T-cell (primary cell): ENCODE data around the gene MACC1. TPM values are rescaled to one million over a fixed set of nuclear protein-coding genes. Genes with fewer than 3 reads are reported as not detected.
A peak's percentile ranks its signal among the peaks of the same experiment; 100 is the strongest.

Experiments
- ATAC-seq, 4 experiments: fragments of 200-7000 bp in 3 of 4; fragments of 150-1000 bp in 1 of 4; cut with Tn5 transposase; replicated peaks in 1 of 4; 1 replicate in 3 of 4; 2 replicates in 1 of 4; pipeline ENCODE4 v1.10.0; 2021; ENCODE audit warnings: moderate library complexity in 3 of 4, mild to moderate bottlenecking in 2 of 4, moderate number of reproducible peaks in 1 of 4
- CTCF ChIA-PET, 2 donors: fragments of 300-600 bp; sonication (Branson Sonifier 250); formaldehyde crosslinking; loops; one replicate each; lab custom pipeline; 2022; ENCODE audit warnings: antibody characterized with exemption in 2 of 2; lab: Charles Lee
- POLR2A ChIA-PET, 2 donors: fragments of 300-600 bp; sonication (Branson Sonifier 250); formaldehyde crosslinking; loops; one replicate each; lab custom pipeline; 2022; ENCODE audit warnings: antibody characterized with exemption in 2 of 2; lab: Charles Lee
- DNase-seq, 35 experiments: peaks; one replicate each; pipeline versions ENCODE4 v3.0.0 to v3.0.0-alpha.2; 2013 to 2023
- H3K27ac ChIP-seq: one replicate; pipeline ENCODE4 v1.5.1; 2013; ENCODE audit warnings: low read length
- H3K27me3 ChIP-seq, 2 experiments: replicated peaks in 1 of 2; 1 replicate in 1 of 2; 2 replicates in 1 of 2; pipeline versions ENCODE4 v1.6.1 to v1.7.0; 2013; ENCODE audit warnings: low read length in 1 of 2, mixed read lengths in 1 of 2; ENCODE audit not compliant: control insufficient read depth in 2 of 2, insufficient read depth in 2 of 2; ENCODE audit errors: extremely low read depth in 1 of 2
- H3K36me3 ChIP-seq, 2 donors: 1 replicate in 1 of 2; 2 replicates in 1 of 2; pipeline versions ENCODE4 v1.6.1 to v1.7.0; 2013; ENCODE audit warnings: low read length in 1 of 2; ENCODE audit not compliant: control insufficient read depth in 2 of 2, insufficient read depth in 1 of 2; ENCODE audit errors: extremely low read depth in 1 of 2
- H3K4me1 ChIP-seq, 2 experiments: 1 replicate in 1 of 2; 2 replicates in 1 of 2; pipeline versions ENCODE4 v1.6.1 to v1.7.0; 2013; ENCODE audit warnings: low read length in 2 of 2, mixed read lengths in 1 of 2; ENCODE audit not compliant: insufficient read depth in 2 of 2, control insufficient read depth in 1 of 2; ENCODE audit errors: extremely low read depth in 1 of 2
- H3K4me3 ChIP-seq, 2 donors: 1 replicate in 1 of 2; 2 replicates in 1 of 2; pipeline versions ENCODE4 v1.5.1 to v1.7.0; 2013; ENCODE audit warnings: mild to moderate bottlenecking in 2 of 2, low read length in 1 of 2, moderate library complexity in 1 of 2; ENCODE audit not compliant: control insufficient read depth in 1 of 2; ENCODE audit errors: extremely low read depth in 1 of 2
- H3K9me3 ChIP-seq: 2 replicates; pipeline ENCODE4 v1.7.0; 2013
- H3K27ac Mint-ChIP-seq, 2 donors: one replicate each; pipeline ENCODE4 v1.8.0; 2020 to 2021; ENCODE audit warnings: mild to moderate bottlenecking in 2 of 2, mixed read lengths in 2 of 2
- H3K27me3 Mint-ChIP-seq, 2 donors: one replicate each; pipeline ENCODE4 v1.8.0; 2021 to 2022; ENCODE audit warnings: mixed read lengths in 2 of 2
- H3K36me3 Mint-ChIP-seq: one replicate; pipeline ENCODE4 v1.8.0; 2021; ENCODE audit warnings: mixed read lengths
- H3K4me1 Mint-ChIP-seq, 3 donors: one replicate each; pipeline ENCODE4 v1.8.0; 2020 to 2022; ENCODE audit warnings: mixed read lengths in 3 of 3, mild to moderate bottlenecking in 1 of 3
- H3K4me3 Mint-ChIP-seq, 3 donors: one replicate each; pipeline ENCODE4 v1.8.0; 2020 to 2022; ENCODE audit warnings: mild to moderate bottlenecking in 3 of 3, mixed read lengths in 3 of 3, moderate library complexity in 3 of 3
- H3K9me3 Mint-ChIP-seq, 3 donors: one replicate each; pipeline ENCODE4 v1.8.0; 2020 to 2022; ENCODE audit warnings: mixed read lengths in 3 of 3
- WGBS: methylation state at CpG from one replicate; pipeline ENCODE4 v1.1.5; 2013; ENCODE audit warnings: missing lambda C conversion rate; ENCODE audit not compliant: insufficient coverage; 5-methylcytosine and 5-hydroxymethylcytosine counted together
- total RNA-seq, 35 experiments: library from RNA in 6 of 35; stranded (reverse) in 6 of 35; fragments of 120-200 nt in 1 of 35; gene quantifications; one replicate each; pipeline versions ENCODE4 v1.2.1 to v1.2.4 and lab custom pipeline; 2013 to 2026

Gene MACC1
- total RNA-seq, 5 donors from 2014 or later (not counting 1 experiment from before 2014, with no cell fraction given): 0.19 to 0.50 (median 0.39) TPM

DNA sequence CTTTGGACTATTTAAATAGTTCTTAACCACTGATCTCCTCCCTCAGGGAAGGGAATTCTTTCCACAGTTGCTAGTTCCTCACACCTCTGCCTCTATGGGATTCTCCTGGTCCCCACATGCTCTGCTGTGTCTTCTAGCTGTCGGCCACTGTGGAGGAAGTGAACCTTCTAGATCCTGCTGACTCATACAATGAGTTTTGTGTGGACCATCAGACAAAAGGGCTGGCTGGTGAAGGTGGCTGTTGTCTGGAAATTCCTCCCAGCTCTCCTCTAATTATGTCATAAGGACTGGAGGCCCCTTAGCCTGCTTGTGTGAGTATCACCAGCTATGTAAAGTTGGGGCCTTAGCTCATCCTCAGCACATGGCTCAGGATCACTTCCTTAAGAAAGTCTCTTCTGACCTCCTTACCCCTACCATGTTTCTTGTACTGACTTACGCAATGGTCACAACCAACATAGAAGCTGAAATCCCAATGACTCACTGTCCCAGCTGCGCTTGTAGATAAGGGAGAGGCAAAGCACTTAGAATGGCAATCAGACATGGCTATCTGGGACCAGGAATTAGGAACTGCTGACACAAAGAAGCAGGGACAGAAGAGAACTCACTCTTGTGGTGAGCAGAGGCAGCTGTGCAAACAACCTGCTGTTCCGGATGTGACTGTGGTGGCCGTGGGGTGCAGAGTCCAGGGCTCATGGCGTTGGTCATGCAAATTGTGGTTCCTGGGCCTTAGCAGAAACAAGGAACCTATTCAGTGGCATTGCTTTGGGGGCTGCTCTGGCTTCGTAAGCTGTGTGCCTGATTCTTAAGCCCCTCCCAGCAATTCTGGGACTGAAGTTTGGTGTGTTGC is 2.5 kb upstream of the MACC1 start:
- ChIA-PET CTCF (no interaction called here), POLR2A (no interaction called here)
- DNase-seq: peak in 18 of 35 experiments; percentile 1 to 56 (median 13)
- Histone ChIP-seq H3K9me3 (no peaks in the 10 kb centered on the region), H3K27ac (no peak overlapping the region), H3K4me3 (no peak overlapping the region), H3K36me3 (no peaks in the 10 kb centered on the region), H3K27me3 (no peaks in the 10 kb centered on the region), H3K4me1 (peaks cover 0 to 3% of the 10 kb centered on the region in 2 experiments)
- ATAC-seq: peak in 3 of 4 experiments; percentile 30 to 55 (median 54)
- Mint-ChIP-seq H3K9me3 (no peaks in the 10 kb centered on the region), H3K4me1 (peaks cover 4 to 15% (median 6%) of the 10 kb centered on the region in 3 donors), H3K4me3 (no peak overlapping the region), H3K36me3 (no peaks in the 10 kb centered on the region), H3K27me3 (peaks cover 0 to 2% of the 10 kb centered on the region in 2 donors), H3K27ac (peak overlapping the region in 1 of 2 donors; percentile 12)
- 32% methylated on average over 5 of the region's 7 CpGs for WGBS

DNA sequence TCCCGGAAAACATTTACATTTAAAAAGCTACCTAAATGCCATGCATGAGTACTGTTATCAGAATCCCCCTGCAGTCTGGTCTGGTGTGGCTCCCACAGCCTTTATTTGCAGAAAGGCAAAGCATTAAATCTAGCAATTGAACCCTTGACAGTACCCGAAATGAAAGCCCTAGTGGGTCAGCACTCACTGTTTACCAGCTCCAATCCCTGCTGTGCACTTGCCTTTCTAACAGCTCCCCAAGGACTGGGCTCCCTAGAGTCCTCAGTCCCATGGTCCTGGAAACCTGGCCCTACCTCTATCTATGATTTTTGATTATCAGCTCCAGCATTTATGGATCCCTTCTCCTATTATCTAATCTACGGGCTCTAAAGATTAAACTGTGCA is 1.9 kb upstream of the MACC1 start:
- Histone ChIP-seq H3K27ac (no peak overlapping the region), H3K4me3 (no peak overlapping the region), H3K4me1 (peaks cover 0 to 3% of the 10 kb centered on the region in 2 experiments), H3K9me3 (no peaks in the 10 kb centered on the region), H3K36me3 (no peaks in the 10 kb centered on the region), H3K27me3 (no peaks in the 10 kb centered on the region)
- POLR2A ChIA-PET: no interaction called here
- Mint-ChIP-seq H3K4me3 (no peak overlapping the region), H3K4me1 (peaks cover 4 to 15% (median 6%) of the 10 kb centered on the region in 3 donors), H3K27ac (no peak overlapping the region), H3K36me3 (no peaks in the 10 kb centered on the region), H3K9me3 (no peaks in the 10 kb centered on the region), H3K27me3 (peaks cover 2 to 3% of the 10 kb centered on the region in 2 donors)
- no peak for DNase-seq
- ATAC-seq: no peak
- CTCF ChIA-PET: no interaction called here
- 86% methylated on average over 2 of the region's 3 CpGs for WGBS

DNA sequence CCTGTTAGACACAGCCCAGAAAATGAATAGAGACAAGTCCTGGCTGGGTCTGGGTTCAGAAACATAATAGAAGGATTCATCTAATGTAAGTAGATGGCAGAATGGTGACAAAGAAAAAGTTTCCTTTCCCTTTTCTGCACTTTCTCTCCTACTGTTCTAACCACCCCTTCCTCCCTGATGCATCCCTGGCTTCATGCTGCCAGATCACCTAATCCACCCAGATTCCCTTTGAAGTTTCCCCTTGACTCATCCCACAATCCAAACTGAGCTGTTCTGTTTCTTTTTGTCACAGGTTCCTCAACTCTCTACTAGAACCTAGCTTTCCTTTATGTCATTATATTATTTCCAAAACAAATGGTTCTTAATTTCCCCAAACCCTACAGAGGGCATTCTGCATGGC is 1.1 kb upstream of the MACC1 start:
- no peaks in the 10 kb centered on the region for H3K36me3 ChIP-seq
- no peaks in the 10 kb centered on the region for H3K27me3 ChIP-seq
- H3K27ac Mint-ChIP-seq: no peak overlapping the region
- H3K9me3 Mint-ChIP-seq: no peaks in the 10 kb centered on the region
- ChIA-PET POLR2A (no interaction called here), CTCF (no interaction called here)
- no peak overlapping the region for H3K4me3 Mint-ChIP-seq
- peaks cover 2 to 3% of the 10 kb centered on the region in 2 donors for H3K27me3 Mint-ChIP-seq
- no peak overlapping the region for H3K4me3 ChIP-seq
- no peak for DNase-seq
- H3K4me1 Mint-ChIP-seq: peaks cover 4 to 15% (median 6%) of the 10 kb centered on the region in 3 donors
- H3K27ac ChIP-seq: no peak overlapping the region
- no peaks in the 10 kb centered on the region for H3K9me3 ChIP-seq
- no peaks in the 10 kb centered on the region for H3K36me3 Mint-ChIP-seq
- H3K4me1 ChIP-seq: peaks cover 0 to 3% of the 10 kb centered on the region in 2 experiments
- no peak for ATAC-seq

DNA sequence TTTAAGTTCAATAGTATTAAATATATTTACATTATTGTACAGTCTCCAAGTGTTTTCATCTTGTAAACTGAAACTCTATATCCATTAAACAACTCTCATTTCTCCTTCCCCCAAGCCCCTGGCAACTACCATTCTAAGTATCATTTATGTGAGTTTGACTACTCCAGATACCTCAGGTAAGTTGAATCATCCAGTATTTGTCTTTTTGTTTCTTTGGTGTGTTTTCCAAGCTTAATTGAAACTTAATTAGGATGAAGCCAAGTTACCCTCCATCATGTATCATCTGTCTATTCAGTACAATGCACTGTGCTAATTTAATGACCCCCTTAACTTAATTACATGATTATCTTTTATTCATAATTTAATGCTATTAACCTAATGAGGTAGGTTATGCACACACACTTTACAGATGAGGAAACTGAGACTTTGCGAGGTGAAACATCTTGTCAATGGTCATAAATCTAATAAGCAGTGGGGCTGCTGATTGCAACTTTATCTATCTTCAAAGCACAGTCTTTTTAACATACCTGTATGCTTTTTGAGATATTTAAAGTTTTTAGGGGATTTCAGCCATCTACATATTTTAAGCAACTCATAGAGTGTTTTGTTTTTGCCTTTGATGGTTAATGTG is 663 bp downstream of the MACC1 start:
- Histone ChIP-seq H3K36me3 (no peaks in the 10 kb centered on the region), H3K4me3 (no peak overlapping the region), H3K4me1 (peaks cover 0 to 3% of the 10 kb centered on the region in 2 experiments), H3K27ac (no peak overlapping the region), H3K27me3 (no peaks in the 10 kb centered on the region), H3K9me3 (no peaks in the 10 kb centered on the region)
- ChIA-PET CTCF (no interaction called here), POLR2A (no interaction called here)
- Mint-ChIP-seq H3K27ac (no peak overlapping the region), H3K9me3 (no peaks in the 10 kb centered on the region), H3K36me3 (no peaks in the 10 kb centered on the region), H3K4me3 (peak overlapping the region in 1 of 3 donors; percentile 22), H3K27me3 (peaks cover 0 to 3% of the 10 kb centered on the region in 2 donors), H3K4me1 (peaks cover 4 to 15% (median 6%) of the 10 kb centered on the region in 3 donors)
- no CpG with 5 or more reads among the region's 1 CpG for WGBS
- DNase-seq (no peak), ATAC-seq (no peak)

DNA sequence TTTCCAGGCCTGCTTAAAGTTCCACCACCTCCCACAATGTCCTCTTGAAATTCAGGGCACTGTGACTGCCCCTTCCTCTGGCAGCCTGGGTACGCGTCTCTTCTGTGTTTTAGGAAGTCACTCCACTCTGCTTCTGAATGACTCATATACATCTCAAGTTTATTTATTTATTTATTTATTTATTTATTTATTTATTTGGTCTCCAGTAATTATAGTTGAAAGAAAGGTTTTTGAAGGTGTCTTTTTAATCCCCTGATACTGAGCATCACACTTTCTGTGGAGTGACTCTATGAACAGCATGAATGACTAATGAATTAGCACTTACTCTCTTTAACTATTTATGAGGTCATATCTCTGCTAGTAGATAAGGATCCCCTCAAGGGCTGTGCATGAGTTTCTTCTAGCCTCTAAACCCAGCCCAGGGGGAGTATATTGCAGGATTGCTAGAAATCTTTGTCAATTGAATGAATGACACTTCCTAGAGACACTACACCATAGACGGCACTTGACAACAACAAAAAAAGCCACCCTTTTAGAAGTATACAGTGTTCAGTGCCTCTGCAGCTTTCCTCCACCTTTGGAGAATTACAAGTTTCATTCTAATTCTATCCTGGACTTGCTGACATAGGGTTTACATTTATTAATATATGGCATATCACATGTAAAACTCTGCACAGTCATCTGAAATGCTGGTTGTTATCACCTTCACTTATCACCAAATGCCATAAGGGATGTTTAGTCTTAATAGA is 2.1 kb downstream of the MACC1 start:
- no peaks in the 10 kb centered on the region for H3K9me3 ChIP-seq
- CTCF ChIA-PET: no interaction called here
- H3K4me1 Mint-ChIP-seq: peaks cover 4 to 15% (median 6%) of the 10 kb centered on the region in 3 donors

DNA sequence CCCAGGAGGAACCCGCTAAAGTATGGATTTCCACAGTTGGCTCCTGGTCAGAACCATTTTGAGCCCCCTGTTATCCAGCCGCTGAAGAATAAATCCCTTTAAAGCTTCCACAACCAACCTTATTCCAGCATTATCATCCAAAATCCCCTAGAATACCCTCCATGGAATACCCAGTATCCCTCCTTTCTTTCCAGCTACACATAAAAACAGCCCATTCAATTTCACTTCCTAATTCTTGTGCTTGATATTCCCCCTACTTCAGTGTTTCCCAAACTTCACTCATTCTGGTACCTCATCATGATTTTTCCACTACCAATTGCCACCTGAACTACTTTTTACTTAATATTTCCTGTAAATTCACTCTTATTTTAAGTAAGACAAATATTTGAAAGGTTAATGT is 3.1 kb downstream of the MACC1 start:
- H3K4me1 Mint-ChIP-seq: peaks cover 0 to 6% (median 4%) of the 10 kb centered on the region in 3 donors
- 88% methylated on average over 2 of the region's 2 CpGs for WGBS
- no peak overlapping the region for H3K27ac ChIP-seq

More for the DNA sequence above, 2.1 kb downstream of the MACC1 start:
- Histone ChIP-seq H3K4me3 (no peak overlapping the region), H3K4me1 (peaks cover 0 to 3% of the 10 kb centered on the region in 2 experiments), H3K27me3 (no peaks in the 10 kb centered on the region), H3K27ac (no peak overlapping the region), H3K36me3 (no peaks in the 10 kb centered on the region)
- Mint-ChIP-seq H3K27me3 (peaks cover 0 to 3% of the 10 kb centered on the region in 2 donors), H3K36me3 (no peaks in the 10 kb centered on the region), H3K27ac (no peak overlapping the region), H3K4me3 (no peak overlapping the region), H3K9me3 (peaks cover 0 to 4% (median 0%) of the 10 kb centered on the region in 3 donors)
- no CpG with 5 or more reads among the region's 3 CpGs for WGBS
- DNase-seq: no peak
- POLR2A ChIA-PET: no interaction called here
- ATAC-seq: no peak

More for the DNA sequence above, 3.1 kb downstream of the MACC1 start:
- Mint-ChIP-seq H3K36me3 (no peaks in the 10 kb centered on the region), H3K27me3 (peaks cover 0 to 3% of the 10 kb centered on the region in 2 donors), H3K4me3 (no peak overlapping the region), H3K9me3 (peaks cover 0 to 11% (median 0%) of the 10 kb centered on the region in 3 donors), H3K27ac (no peak overlapping the region)
- DNase-seq (no peak), ATAC-seq (no peak)
- H3K9me3 ChIP-seq: no peaks in the 10 kb centered on the region
- H3K36me3 ChIP-seq: no peaks in the 10 kb centered on the region
- peaks cover 0 to 3% of the 10 kb centered on the region in 2 experiments for H3K4me1 ChIP-seq
- ChIA-PET POLR2A (no interaction called here), CTCF (interaction anchor here in 1 of 2 donors (0.6 kb wide), 1 partner anchor 722 kb away, joined by 3 read pairs; no protein-coding TSS in a partner anchor)
- no peak overlapping the region for H3K4me3 ChIP-seq
- H3K27me3 ChIP-seq: no peaks in the 10 kb centered on the region
